ENCODE measurements around the gene SGIP1.

DNA sequence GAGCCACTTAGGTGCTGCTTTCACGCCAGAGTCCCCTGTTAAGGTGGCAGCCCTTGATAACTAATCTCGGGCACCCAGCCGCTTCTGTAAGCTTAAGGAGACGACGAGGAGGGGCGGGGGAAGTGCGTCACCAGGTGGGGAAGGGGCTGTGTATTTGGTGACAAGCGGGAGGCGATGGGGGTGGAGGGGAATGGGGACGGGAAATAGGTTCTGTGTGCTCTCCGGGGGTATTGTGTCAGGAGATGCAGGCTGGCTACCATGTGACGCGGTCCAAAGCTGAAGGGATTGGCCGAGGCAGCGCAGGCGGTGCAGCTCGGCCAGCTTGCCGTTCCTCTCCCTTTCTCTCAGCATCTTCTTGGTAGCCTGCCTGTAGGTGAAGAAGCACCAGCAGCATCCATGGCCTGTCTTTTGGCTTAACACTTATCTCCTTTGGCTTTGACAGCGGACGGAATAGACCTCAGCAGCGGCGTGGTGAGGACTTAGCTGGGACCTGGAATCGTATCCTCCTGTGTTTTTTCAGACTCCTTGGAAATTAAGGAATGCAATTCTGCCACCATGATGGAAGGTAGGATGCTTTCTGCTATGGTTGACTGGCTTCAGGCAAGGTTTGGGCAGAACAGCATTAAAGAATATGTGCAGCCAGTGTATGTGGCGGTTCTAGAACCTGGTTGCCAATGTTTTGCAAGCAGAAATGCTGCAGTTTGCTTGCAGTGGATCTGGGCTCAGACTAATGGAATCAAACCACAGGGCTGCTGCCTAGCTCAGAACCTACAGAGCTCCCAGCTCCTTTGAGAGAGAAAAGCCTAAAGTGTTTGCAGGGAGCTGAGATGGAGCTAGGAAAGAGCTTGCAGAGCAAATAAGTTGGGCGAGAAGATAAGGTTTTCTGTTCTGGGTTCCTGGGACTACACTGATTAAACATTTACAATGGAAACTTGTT, at the start of gene SGIP1:
- TF ChIP-seq, protein P1, sequence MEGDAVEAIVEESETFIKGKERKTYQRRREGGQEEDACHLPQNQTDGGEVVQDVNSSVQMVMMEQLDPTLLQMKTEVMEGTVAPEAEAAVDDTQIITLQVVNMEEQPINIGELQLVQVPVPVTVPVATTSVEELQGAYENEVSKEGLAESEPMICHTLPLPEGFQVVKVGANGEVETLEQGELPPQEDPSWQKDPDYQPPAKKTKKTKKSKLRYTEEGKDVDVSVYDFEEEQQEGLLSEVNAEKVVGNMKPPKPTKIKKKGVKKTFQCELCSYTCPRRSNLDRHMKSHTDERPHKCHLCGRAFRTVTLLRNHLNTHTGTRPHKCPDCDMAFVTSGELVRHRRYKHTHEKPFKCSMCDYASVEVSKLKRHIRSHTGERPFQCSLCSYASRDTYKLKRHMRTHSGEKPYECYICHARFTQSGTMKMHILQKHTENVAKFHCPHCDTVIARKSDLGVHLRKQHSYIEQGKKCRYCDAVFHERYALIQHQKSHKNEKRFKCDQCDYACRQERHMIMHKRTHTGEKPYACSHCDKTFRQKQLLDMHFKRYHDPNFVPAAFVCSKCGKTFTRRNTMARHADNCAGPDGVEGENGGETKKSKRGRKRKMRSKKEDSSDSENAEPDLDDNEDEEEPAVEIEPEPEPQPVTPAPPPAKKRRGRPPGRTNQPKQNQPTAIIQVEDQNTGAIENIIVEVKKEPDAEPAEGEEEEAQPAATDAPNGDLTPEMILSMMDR (IDR thresholded peaks at IDR 0.05; ENCODE audit: poor library complexity) = no peak
- TF ChIP-seq EZH2phosphoT487 (IDR thresholded peaks at IDR 0.05; ENCODE audit: low read depth, severe bottlenecking, unreplicated experiment) (no peak), EZH2 (IDR thresholded peaks at IDR 0.05; ENCODE audit: borderline replicate concordance) (no peak)

Measured in hepatocyte (in vitro differentiated cells).